GM21528 (cell line): Measurements from ENCODE around the gene CERS3.

Source experiments
- ATAC-seq: cut with Tn5 transposase; IDR thresholded peaks from one replicate; pipeline ENCODE4 v1.9.1; 2021; ENCODE audit warnings: mild to moderate bottlenecking, moderate library complexity; ENCODE audit not compliant: unreplicated experiment, low FRiP score

CERS3 gene

GRCh38 chr15:100394736-100395440 lies 133.9 kb downstream of the CERS3 start:
- ATAC-seq: no peak

- no peak for ATAC-seq
Measured at GRCh38 chr15:100393008-100393407, 135.7 kb downstream of the CERS3 start.

GRCh38 chr15:100385300-100386050 lies 143.3 kb downstream of the CERS3 start:
- ATAC-seq: no peak

- no peak for ATAC-seq
Measured at GRCh38 chr15:100384108-100384410, 144.7 kb downstream of the CERS3 start.

- no peak for ATAC-seq
Measured at GRCh38 chr15:100383302-100384107, 145.2 kb downstream of the CERS3 start.

- ATAC-seq: no peak
Measured at GRCh38 chr15:100373942-100374341, 154.8 kb downstream of the CERS3 start.

GRCh38 chr15:100373120-100373896 lies 155.4 kb downstream of the CERS3 start:
- ATAC-seq: no peak

GRCh38 chr15:100372739-100373119 lies 156.0 kb downstream of the CERS3 start:
- no peak for ATAC-seq

GRCh38 chr15:100355342-100355741 lies 173.4 kb downstream of the CERS3 start:
- no peak for ATAC-seq

- ATAC-seq: no peak
Measured at GRCh38 chr15:100353449-100353848, 175.3 kb downstream of the CERS3 start.

GRCh38 chr15:100350434-100351226 lies 178.1 kb downstream of the CERS3 start:
- no peak for ATAC-seq
